Measurements from ENCODE around the gene MAD1L1.

DNA sequence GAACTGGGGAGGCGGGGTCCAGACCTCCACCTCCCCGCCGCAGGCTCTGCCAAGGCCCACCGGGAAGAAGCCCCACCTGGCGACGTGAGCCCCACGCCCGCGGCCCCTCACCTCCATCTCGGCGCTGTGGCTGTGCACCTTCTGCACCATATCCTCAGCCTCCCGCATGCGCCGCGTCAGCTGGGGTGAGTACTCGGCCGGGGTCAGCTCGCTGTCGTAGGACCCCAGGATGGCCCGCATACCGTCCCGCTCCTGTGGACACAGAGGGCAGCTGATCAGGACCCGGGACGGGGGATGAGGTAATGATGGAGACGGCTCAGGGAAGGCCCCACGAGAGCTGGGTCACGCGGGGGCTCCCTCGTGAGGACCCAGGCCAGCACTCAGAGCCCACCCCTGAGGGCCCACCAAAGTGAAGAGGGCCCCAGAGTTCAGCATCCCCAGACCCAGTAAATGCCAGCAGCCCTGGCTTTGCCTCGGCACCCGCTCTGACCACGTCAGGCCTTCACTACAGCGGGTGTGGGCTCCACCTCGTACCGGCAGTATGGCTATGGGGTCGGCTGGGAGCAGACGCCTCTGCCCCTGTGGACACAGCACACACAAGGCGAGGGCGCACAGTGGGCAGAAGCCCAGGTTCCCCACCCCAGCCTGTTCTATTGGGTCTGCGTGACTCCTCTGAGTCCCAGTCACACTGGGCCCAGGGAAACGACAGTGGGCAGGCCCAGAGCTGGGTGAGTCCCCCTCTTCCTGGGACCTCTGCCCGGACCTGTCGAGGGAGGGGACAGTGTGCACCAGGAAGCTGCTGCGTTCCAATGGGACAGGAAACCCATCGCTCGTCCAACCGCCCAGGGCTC, 218.1 kb downstream of the MAD1L1 start:
- TF ChIP-seq, protein P1, sequence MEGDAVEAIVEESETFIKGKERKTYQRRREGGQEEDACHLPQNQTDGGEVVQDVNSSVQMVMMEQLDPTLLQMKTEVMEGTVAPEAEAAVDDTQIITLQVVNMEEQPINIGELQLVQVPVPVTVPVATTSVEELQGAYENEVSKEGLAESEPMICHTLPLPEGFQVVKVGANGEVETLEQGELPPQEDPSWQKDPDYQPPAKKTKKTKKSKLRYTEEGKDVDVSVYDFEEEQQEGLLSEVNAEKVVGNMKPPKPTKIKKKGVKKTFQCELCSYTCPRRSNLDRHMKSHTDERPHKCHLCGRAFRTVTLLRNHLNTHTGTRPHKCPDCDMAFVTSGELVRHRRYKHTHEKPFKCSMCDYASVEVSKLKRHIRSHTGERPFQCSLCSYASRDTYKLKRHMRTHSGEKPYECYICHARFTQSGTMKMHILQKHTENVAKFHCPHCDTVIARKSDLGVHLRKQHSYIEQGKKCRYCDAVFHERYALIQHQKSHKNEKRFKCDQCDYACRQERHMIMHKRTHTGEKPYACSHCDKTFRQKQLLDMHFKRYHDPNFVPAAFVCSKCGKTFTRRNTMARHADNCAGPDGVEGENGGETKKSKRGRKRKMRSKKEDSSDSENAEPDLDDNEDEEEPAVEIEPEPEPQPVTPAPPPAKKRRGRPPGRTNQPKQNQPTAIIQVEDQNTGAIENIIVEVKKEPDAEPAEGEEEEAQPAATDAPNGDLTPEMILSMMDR (conservative IDR thresholded peaks at IDR 0.05; ENCODE audit: low read length), result no peak
- no peak for TF ChIP-seq EZH2phosphoT487 (IDR thresholded peaks at IDR 0.05; ENCODE audit: borderline replicate concordance, low read depth, low read length)

All from OCI-LY7 (cell line).